OCI-LY7 (cell line): ENCODE results near the gene LRRFIP1.

Source experiments
- EZH2phosphoT487 ChIP-seq: fragments of 200-600 bp; sonication (generic); IDR thresholded peaks from 2 replicates; pipeline ENCODE4 v1.6.1; 2018; ENCODE audit warnings: low read depth, borderline replicate concordance, mild to moderate bottlenecking, mixed run types, antibody characterized with exemption, low read length, moderate library complexity, mixed read lengths
- TF ChIP-seq, protein P1 (sequence below): fragments of 200-600 bp; sonication (generic); conservative IDR thresholded peaks from 2 replicates; pipeline ENCODE4 v1.5.1; 2014; ENCODE audit warnings: mild to moderate bottlenecking, antibody characterized with exemption, low read length, moderate library complexity, mixed read lengths

DNA sequence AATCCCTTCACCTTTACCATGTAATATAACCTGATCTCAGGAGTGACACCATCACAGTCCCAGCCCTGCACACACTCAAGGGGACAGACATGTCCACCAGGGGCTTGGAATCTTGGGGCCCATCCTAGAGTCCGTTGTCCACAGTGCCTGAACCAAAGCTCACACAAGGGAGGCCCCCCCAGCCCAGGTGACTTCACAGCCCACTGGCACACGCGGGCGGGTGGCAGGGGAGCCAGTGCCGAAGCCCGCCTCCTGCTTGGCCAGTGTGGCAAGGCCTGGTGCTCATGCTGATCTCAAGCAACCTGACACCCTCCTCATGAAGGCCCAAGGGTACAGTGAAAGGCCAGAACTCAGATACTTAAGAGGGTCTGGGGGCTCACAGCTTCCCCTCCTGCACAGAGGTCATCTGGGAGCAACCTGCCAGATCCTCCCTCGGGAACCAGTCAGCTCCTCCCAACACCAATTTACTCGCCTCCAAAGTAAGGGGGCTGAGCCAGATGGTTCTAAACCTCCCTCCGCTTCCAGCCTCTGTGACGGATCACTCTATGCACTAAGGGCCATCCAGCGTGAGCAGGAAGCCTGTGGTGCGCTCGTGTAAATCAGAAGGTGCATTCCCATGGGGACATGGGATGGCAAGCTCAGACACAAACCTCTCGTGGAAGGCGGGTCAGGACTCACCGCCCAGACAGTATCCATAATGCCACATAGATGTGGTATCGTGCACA, 33.6 kb upstream of the LRRFIP1 start:
- TF ChIP-seq, protein P1, sequence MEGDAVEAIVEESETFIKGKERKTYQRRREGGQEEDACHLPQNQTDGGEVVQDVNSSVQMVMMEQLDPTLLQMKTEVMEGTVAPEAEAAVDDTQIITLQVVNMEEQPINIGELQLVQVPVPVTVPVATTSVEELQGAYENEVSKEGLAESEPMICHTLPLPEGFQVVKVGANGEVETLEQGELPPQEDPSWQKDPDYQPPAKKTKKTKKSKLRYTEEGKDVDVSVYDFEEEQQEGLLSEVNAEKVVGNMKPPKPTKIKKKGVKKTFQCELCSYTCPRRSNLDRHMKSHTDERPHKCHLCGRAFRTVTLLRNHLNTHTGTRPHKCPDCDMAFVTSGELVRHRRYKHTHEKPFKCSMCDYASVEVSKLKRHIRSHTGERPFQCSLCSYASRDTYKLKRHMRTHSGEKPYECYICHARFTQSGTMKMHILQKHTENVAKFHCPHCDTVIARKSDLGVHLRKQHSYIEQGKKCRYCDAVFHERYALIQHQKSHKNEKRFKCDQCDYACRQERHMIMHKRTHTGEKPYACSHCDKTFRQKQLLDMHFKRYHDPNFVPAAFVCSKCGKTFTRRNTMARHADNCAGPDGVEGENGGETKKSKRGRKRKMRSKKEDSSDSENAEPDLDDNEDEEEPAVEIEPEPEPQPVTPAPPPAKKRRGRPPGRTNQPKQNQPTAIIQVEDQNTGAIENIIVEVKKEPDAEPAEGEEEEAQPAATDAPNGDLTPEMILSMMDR, result no peak
- no peak for TF ChIP-seq EZH2phosphoT487
